NB4 (cell line): ENCODE data around the gene NOX5.

Experiments
- DNase-seq: peaks from one replicate; pipeline ENCODE4 v3.0.0; 2010; ENCODE audit warnings: low read depth
- H3K4me3 ChIP-seq: one replicate; pipeline ENCODE4 v1.5.1; 2011; ENCODE audit warnings: mild to moderate bottlenecking, low read depth, low read length, moderate library complexity
- MAX ChIP-seq: IDR thresholded peaks from 2 replicates; pipeline ENCODE4 v1.6.1; 2011; ENCODE audit warnings: low read depth, low read length
- MYC ChIP-seq: IDR thresholded peaks from 2 replicates; pipeline ENCODE4 v1.6.1; 2011; ENCODE audit warnings: low read depth, low read length
- POLR2A ChIP-seq: IDR thresholded peaks from 2 replicates; pipeline ENCODE4 v1.6.1; 2011; ENCODE audit warnings: mild to moderate bottlenecking; ENCODE audit not compliant: insufficient read length; ENCODE audit errors: extremely low read depth
- TF ChIP-seq, protein P1 (sequence below): IDR thresholded peaks from one replicate; pipeline ENCODE4 v1.5.1; 2012; ENCODE audit warnings: low read depth, low read length

The NOX5 gene

DNA sequence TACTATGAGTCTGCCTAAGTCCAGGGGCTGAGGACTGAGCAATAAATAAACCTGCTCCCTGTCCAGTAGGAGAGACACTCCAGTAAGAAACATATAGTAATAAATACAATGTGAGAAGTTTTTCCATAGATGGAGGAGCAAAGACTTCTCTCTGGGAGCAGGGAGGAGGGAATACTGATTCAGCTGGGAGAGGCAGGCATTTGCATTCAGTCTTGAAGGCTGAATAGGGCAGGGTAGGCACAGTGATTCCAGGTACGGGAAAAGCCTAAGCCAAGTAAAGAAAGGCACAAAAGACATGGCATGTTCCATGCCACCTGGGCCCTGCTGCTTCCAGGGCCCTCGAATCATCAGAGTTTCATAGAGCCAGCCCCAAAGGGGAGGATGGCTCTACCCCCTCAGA is 86.3 kb downstream of the NOX5 start:
- H3K4me3 ChIP-seq: no peak overlapping the region

GRCh38 chr15:69104050-69104750 is 89.7 kb downstream of the NOX5 start:
- TF ChIP-seq MAX: no peak
- no peak for TF ChIP-seq POLR2A
- TF ChIP-seq, protein P1, sequence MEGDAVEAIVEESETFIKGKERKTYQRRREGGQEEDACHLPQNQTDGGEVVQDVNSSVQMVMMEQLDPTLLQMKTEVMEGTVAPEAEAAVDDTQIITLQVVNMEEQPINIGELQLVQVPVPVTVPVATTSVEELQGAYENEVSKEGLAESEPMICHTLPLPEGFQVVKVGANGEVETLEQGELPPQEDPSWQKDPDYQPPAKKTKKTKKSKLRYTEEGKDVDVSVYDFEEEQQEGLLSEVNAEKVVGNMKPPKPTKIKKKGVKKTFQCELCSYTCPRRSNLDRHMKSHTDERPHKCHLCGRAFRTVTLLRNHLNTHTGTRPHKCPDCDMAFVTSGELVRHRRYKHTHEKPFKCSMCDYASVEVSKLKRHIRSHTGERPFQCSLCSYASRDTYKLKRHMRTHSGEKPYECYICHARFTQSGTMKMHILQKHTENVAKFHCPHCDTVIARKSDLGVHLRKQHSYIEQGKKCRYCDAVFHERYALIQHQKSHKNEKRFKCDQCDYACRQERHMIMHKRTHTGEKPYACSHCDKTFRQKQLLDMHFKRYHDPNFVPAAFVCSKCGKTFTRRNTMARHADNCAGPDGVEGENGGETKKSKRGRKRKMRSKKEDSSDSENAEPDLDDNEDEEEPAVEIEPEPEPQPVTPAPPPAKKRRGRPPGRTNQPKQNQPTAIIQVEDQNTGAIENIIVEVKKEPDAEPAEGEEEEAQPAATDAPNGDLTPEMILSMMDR: no peak
- no peak for TF ChIP-seq MYC
- no peak for DNase-seq

More for the DNA sequence above, 86.3 kb downstream of the NOX5 start:
- no peak for DNase-seq
- TF ChIP-seq, protein P1: no peak
- TF ChIP-seq MAX: no peak

DNA sequence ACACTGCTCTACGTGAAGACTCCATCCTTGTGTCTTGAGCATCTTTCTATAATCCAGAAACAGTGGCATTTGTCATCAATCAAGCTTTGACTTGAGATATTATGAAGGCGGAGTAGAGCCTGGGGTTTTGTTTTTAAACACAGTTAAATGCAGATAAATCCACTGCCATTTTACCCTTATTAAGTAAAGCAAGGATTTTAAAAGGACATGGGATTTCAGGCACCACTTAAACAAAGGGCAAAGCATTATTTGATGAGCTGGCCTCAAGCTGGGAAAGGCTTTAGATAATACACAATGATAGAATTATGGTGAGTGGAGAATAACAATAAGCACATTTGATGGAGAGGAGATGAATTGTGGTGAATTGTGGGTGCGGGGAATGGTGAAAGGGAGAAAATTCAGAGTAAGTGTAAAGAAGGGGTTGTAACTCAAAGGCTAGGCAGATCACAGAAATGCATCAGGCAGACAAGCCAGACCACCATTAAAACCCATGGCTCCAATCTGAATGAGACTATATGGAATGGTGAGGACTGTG is 91.0 kb downstream of the NOX5 start:
- H3K4me3 ChIP-seq: no peak overlapping the region
- DNase-seq: no peak
- TF ChIP-seq MAX: no peak
- TF ChIP-seq, protein P1: no peak

More at GRCh38 chr15:69104050-69104750, 89.7 kb downstream of the NOX5 start:
- no peak overlapping the region for H3K4me3 ChIP-seq

GRCh38 chr15:69107025-69107620 is 92.6 kb downstream of the NOX5 start:
- no peak overlapping the region for H3K4me3 ChIP-seq
- no peak for DNase-seq

More at GRCh38 chr15:69107025-69107620, 92.6 kb downstream of the NOX5 start:
- TF ChIP-seq MYC (no peak), POLR2A (no peak), MAX (no peak)
- TF ChIP-seq, protein P1: no peak
